Progenitor cell of endocrine pancreas (in vitro differentiated cells): ENCODE results near the gene CNTNAP2. TPM values are rescaled to one million over a fixed set of nuclear protein-coding genes. Genes with fewer than 3 reads are reported as not detected.

Source experiments
- DNase-seq: peaks from one replicate; pipeline ENCODE4 v3.0.0; 2021; ENCODE audit warnings: low spot score; ENCODE audit not compliant: unreplicated experiment
- H3K27ac Mint-ChIP-seq: 2 replicates; pipeline ENCODE4 v1.8.0; 2021; ENCODE audit warnings: mild to moderate bottlenecking, moderate library complexity, mixed read lengths
- H3K27me3 Mint-ChIP-seq: 2 replicates; pipeline ENCODE4 v1.8.0; 2021; ENCODE audit warnings: mixed read lengths
- H3K36me3 Mint-ChIP-seq: 2 replicates; pipeline ENCODE4 v1.8.0; 2022; ENCODE audit warnings: mixed read lengths; ENCODE audit not compliant: insufficient read depth
- H3K4me1 Mint-ChIP-seq: 2 replicates; pipeline ENCODE4 v1.8.0; 2021; ENCODE audit warnings: low read depth, mixed read lengths
- H3K4me3 Mint-ChIP-seq: 2 replicates; pipeline ENCODE4 v1.8.0; 2021; ENCODE audit warnings: low read depth, mild to moderate bottlenecking, moderate library complexity, mixed read lengths
- H3K9me3 Mint-ChIP-seq: 2 replicates; pipeline ENCODE4 v1.8.0; 2021; ENCODE audit warnings: low read depth, mixed read lengths
- CTCF ChIP-seq: fragments of 200-600 bp; sonication (generic); IDR thresholded peaks from one replicate; pipeline ENCODE4 v1.5.0; 2021; ENCODE audit warnings: antibody characterized with exemption, mild to moderate bottlenecking; ENCODE audit not compliant: unreplicated experiment
- total RNA-seq: library from RNA; stranded (reverse); gene quantifications from 2 replicates; pipeline ENCODE4 v1.2.1, GENCODE V29; 2021

CNTNAP2 gene
- total RNA-seq, 1 donor from 2014 or later: 6.5 TPM

DNA sequence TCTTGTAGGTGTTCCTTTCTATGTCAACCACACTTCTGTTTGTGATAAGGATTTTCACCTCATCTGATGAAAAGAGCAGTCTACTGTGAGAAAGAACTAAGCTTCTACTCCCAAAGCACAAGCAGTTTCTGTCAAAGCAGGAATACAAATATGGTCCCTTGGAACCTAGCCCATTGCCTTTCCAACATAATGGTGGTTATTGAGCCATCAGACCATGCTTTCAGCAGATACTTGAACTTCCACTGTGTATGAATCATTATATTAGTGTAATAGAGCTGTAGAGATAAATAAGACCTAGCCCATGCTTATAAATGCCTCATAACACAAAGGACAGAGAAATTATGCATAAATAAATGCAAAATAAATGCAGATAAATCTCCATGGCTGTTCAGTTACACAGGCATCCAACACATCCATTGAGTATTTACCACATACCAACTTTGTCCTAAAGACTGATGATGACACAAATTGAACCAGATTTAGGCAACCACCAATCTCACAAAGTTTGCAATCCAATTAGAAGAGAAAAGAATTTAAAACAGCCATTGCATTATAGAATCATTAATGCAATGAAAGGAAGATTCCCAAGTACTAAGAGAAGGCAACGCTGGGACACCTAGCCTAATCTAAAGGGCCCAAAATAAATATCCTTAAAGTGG is 1744.6 kb downstream of the CNTNAP2 start:
- no peaks in the 10 kb centered on the region for H3K27me3 Mint-ChIP-seq
- H3K9me3 Mint-ChIP-seq: no peaks in the 10 kb centered on the region
- TF ChIP-seq CTCF: no peak
- no peaks in the 10 kb centered on the region for H3K36me3 Mint-ChIP-seq
- H3K4me3 Mint-ChIP-seq: no peak overlapping the region
- no peak overlapping the region for H3K27ac Mint-ChIP-seq
- no peak for DNase-seq
- no peaks in the 10 kb centered on the region for H3K4me1 Mint-ChIP-seq

- H3K27ac Mint-ChIP-seq: no peak overlapping the region
Observed at GRCh38 chr7:147861945-147862344, 1745.3 kb downstream of the CNTNAP2 start.

DNA sequence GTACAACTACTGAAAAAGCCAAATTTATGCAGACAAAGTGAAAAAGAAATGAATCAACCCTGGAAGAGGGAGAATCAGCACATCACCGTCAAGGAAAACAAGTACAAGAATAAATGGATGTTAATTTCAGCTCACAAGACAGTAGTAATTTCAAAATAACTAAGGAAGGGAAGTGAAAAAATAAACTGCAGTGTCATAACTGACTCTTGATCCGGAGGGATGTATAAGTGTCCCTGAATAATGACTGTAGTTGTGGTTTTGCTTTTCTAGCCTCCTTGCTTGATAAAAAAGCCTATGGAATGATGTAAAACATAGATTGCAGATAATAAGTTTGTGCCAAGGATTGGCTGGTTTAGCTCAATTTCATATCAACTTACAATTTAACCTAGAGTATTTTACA is 1752.9 kb downstream of the CNTNAP2 start:
- TF ChIP-seq CTCF: no peak
- no peak overlapping the region for H3K27ac Mint-ChIP-seq
- no peak for DNase-seq
- H3K4me1 Mint-ChIP-seq: no peaks in the 10 kb centered on the region
- no peaks in the 10 kb centered on the region for H3K36me3 Mint-ChIP-seq
- H3K27me3 Mint-ChIP-seq: no peaks in the 10 kb centered on the region
- no peaks in the 10 kb centered on the region for H3K9me3 Mint-ChIP-seq
- no peak overlapping the region for H3K4me3 Mint-ChIP-seq

More at GRCh38 chr7:147861945-147862344, 1745.3 kb downstream of the CNTNAP2 start:
- Mint-ChIP-seq H3K27me3 (no peaks in the 10 kb centered on the region), H3K4me3 (no peak overlapping the region), H3K4me1 (no peaks in the 10 kb centered on the region), H3K9me3 (no peaks in the 10 kb centered on the region), H3K36me3 (no peaks in the 10 kb centered on the region)
- TF ChIP-seq CTCF: no peak
- DNase-seq: no peak

GRCh38 chr7:147878912-147879661 is 1762.5 kb downstream of the CNTNAP2 start:
- no peak overlapping the region for H3K4me3 Mint-ChIP-seq
- peaks cover 2% of the 10 kb centered on the region for H3K4me1 Mint-ChIP-seq
- H3K27ac Mint-ChIP-seq: no peak overlapping the region
- H3K9me3 Mint-ChIP-seq: no peaks in the 10 kb centered on the region
- no peaks in the 10 kb centered on the region for H3K36me3 Mint-ChIP-seq
- H3K27me3 Mint-ChIP-seq: no peaks in the 10 kb centered on the region
- TF ChIP-seq CTCF: no peak
- no peak for DNase-seq

DNA sequence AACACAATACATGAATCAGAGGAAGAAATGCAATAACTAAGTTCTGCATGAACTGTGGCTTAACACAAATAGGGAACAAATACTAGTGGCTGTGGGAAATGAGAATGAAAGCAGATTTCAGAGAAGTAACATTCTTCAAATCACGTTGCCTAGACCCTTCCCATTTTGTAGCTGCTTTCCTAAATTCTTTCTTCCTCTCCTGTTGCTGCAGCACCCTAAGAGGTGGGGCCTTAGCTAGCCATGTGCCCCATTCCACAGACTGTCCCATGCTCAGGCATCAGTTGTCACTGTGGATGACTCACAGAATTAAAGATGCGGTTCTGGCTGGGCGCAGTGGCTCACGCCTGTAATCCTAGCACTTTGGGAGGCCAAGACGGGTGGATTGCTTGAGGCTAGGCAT is 1769.3 kb downstream of the CNTNAP2 start:
- no peaks in the 10 kb centered on the region for H3K27me3 Mint-ChIP-seq
- no peaks in the 10 kb centered on the region for H3K36me3 Mint-ChIP-seq
- DNase-seq: no peak
- H3K4me3 Mint-ChIP-seq: no peak overlapping the region
- peaks cover 4% of the 10 kb centered on the region for H3K9me3 Mint-ChIP-seq
- H3K4me1 Mint-ChIP-seq: no peaks in the 10 kb centered on the region
- no peak for TF ChIP-seq CTCF
- H3K27ac Mint-ChIP-seq: no peak overlapping the region
